ENCODE results near the gene MGAT3.

Gene MGAT3

GRCh38 chr22:39418696-39419095 lies 38.1 kb upstream of the MGAT3 start:
- ChIA-PET CTCF (interaction anchor here (0.6 kb wide), 1 partner anchor 130 kb away, joined by 4 read pairs; no protein-coding TSS in a partner anchor), POLR2A (no interaction called here)
- no peak for DNase-seq (ENCODE audit: extremely low spot score)
- no peak for TF ChIP-seq ARNT (IDR thresholded peaks at IDR 0.05)
- TF ChIP-seq SUZ12 (IDR thresholded peaks at IDR 0.05), result no peak
- no peak for TF ChIP-seq NFRKB (IDR thresholded peaks at IDR 0.05)
- TF ChIP-seq FOXA1 (IDR thresholded peaks at IDR 0.05), result no peak
- TF ChIP-seq FOXK2 (IDR thresholded peaks at IDR 0.05), result no peak
- no peak for TF ChIP-seq L3MBTL2 (conservative IDR thresholded peaks at IDR 0.05)
- no peak for TF ChIP-seq CTBP1 (IDR thresholded peaks at IDR 0.05; ENCODE audit: borderline replicate concordance)
- TF ChIP-seq ELF4 (IDR thresholded peaks at IDR 0.05), result no peak
- TF ChIP-seq HDGF (IDR thresholded peaks at IDR 0.05; ENCODE audit: borderline replicate concordance), result no peak
- no peak for TF ChIP-seq BHLHE40 (IDR thresholded peaks at IDR 0.05; ENCODE audit: borderline replicate concordance)

- TF ChIP-seq LEF1 (IDR thresholded peaks at IDR 0.05; ENCODE audit: borderline replicate concordance) (no peak), ELF4 (IDR thresholded peaks at IDR 0.05) (no peak)
- DNase-seq (ENCODE audit: extremely low spot score), result no peak
- CTCF ChIA-PET, result interaction anchor here (0.6 kb wide), 1 partner anchor 129 kb away, joined by 4 read pairs; no protein-coding TSS in a partner anchor
- POLR2A ChIA-PET, result no interaction called here
Measured at GRCh38 chr22:39419096-39419495, 37.7 kb upstream of the MGAT3 start.

GRCh38 chr22:39419911-39420310 lies 36.9 kb upstream of the MGAT3 start:
- no peak for DNase-seq (ENCODE audit: extremely low spot score)
- CTCF ChIA-PET, result no interaction called here
- TF ChIP-seq HDGF (IDR thresholded peaks at IDR 0.05; ENCODE audit: borderline replicate concordance) (no peak), SUZ12 (IDR thresholded peaks at IDR 0.05) (no peak), ELF4 (IDR thresholded peaks at IDR 0.05) (no peak), TARDBP (IDR thresholded peaks at IDR 0.05) (no peak), ARNT (IDR thresholded peaks at IDR 0.05) (no peak), BHLHE40 (IDR thresholded peaks at IDR 0.05; ENCODE audit: borderline replicate concordance) (no peak), NFRKB (IDR thresholded peaks at IDR 0.05) (no peak), CTBP1 (IDR thresholded peaks at IDR 0.05; ENCODE audit: borderline replicate concordance) (no peak), FOXA1 (IDR thresholded peaks at IDR 0.05) (no peak), PKNOX1 (IDR thresholded peaks at IDR 0.05) (no peak), FOXM1 (IDR thresholded peaks at IDR 0.05; ENCODE audit: borderline replicate concordance) (no peak), ZNF384 (IDR thresholded peaks at IDR 0.05) (no peak), SP1 (IDR thresholded peaks at IDR 0.05) (no peak), L3MBTL2 (conservative IDR thresholded peaks at IDR 0.05) (no peak), FOXK2 (IDR thresholded peaks at IDR 0.05) (no peak), LEF1 (IDR thresholded peaks at IDR 0.05; ENCODE audit: borderline replicate concordance) (no peak)
- POLR2A ChIA-PET, result no interaction called here

GRCh38 chr22:39421691-39422090 lies 35.1 kb upstream of the MGAT3 start:
- POLR2A ChIA-PET, result no interaction called here
- CTCF ChIA-PET, result no interaction called here
- no peak for TF ChIP-seq LEF1 (IDR thresholded peaks at IDR 0.05; ENCODE audit: borderline replicate concordance)
- no peak for TF ChIP-seq NFRKB (IDR thresholded peaks at IDR 0.05)
- no peak for TF ChIP-seq CTBP1 (IDR thresholded peaks at IDR 0.05; ENCODE audit: borderline replicate concordance)
- TF ChIP-seq SP1 (IDR thresholded peaks at IDR 0.05), result no peak
- no peak for TF ChIP-seq FOXA1 (IDR thresholded peaks at IDR 0.05)
- TF ChIP-seq ARNT (IDR thresholded peaks at IDR 0.05), result no peak
- no peak for TF ChIP-seq L3MBTL2 (conservative IDR thresholded peaks at IDR 0.05)
- no peak for TF ChIP-seq ZNF384 (IDR thresholded peaks at IDR 0.05)
- no peak for TF ChIP-seq BHLHE40 (IDR thresholded peaks at IDR 0.05; ENCODE audit: borderline replicate concordance)
- no peak for TF ChIP-seq FOXK2 (IDR thresholded peaks at IDR 0.05)
- TF ChIP-seq FOXM1 (IDR thresholded peaks at IDR 0.05; ENCODE audit: borderline replicate concordance), result no peak
- TF ChIP-seq SUZ12 (IDR thresholded peaks at IDR 0.05), result no peak
- TF ChIP-seq PKNOX1 (IDR thresholded peaks at IDR 0.05), result no peak
- no peak for TF ChIP-seq HDGF (IDR thresholded peaks at IDR 0.05; ENCODE audit: borderline replicate concordance)
- no peak for TF ChIP-seq TARDBP (IDR thresholded peaks at IDR 0.05)
- no peak for TF ChIP-seq ELF4 (IDR thresholded peaks at IDR 0.05)
- DNase-seq (ENCODE audit: extremely low spot score), result no peak

- TF ChIP-seq CTBP1 (IDR thresholded peaks at IDR 0.05; ENCODE audit: borderline replicate concordance) (no peak), ZNF384 (IDR thresholded peaks at IDR 0.05) (0 out of 2 replicates have a peak, but pooled peaks have one; percentile 32)
- no peak for DNase-seq (ENCODE audit: extremely low spot score)
- CTCF ChIA-PET, result no interaction called here
- POLR2A ChIA-PET, result no interaction called here
Measured at GRCh38 chr22:39422101-39422500, 34.7 kb upstream of the MGAT3 start.

- POLR2A ChIA-PET, result no interaction called here
- no peak for DNase-seq (ENCODE audit: extremely low spot score)
- CTCF ChIA-PET, result no interaction called here
- TF ChIP-seq ZNF384 (IDR thresholded peaks at IDR 0.05) (no peak), PKNOX1 (IDR thresholded peaks at IDR 0.05) (no peak), FOXK2 (IDR thresholded peaks at IDR 0.05) (no peak), BHLHE40 (IDR thresholded peaks at IDR 0.05; ENCODE audit: borderline replicate concordance) (no peak), ELF4 (IDR thresholded peaks at IDR 0.05) (no peak), SUZ12 (IDR thresholded peaks at IDR 0.05) (no peak), L3MBTL2 (conservative IDR thresholded peaks at IDR 0.05) (no peak)
Measured at GRCh38 chr22:39422721-39423120, 34.1 kb upstream of the MGAT3 start.

GRCh38 chr22:39423976-39424375 lies 32.8 kb upstream of the MGAT3 start:
- TF ChIP-seq CTBP1 (IDR thresholded peaks at IDR 0.05; ENCODE audit: borderline replicate concordance), result no peak
- no peak for TF ChIP-seq L3MBTL2 (conservative IDR thresholded peaks at IDR 0.05)
- no peak for DNase-seq (ENCODE audit: extremely low spot score)
- ChIA-PET CTCF (no interaction called here), POLR2A (no interaction called here)
